Right lung (tissue), 10 donors: Measurements from ENCODE around the gene MUCL3. TPM values are rescaled to one million over a fixed set of nuclear protein-coding genes. Genes with fewer than 3 reads are reported as not detected.
"Not testable (repeated sequence)": the region's sequence is repeated elsewhere in the genome, so short reads cannot be mapped to it uniquely, and the experiment has no call there.

ENCODE experiments used
- DNase-seq, 2 donors: peaks; one replicate each; pipeline ENCODE4 v3.0.0-alpha.2; 2013
- long read RNA-seq, 8 donors: transcript quantifications; one replicate each; lab custom pipeline, GENCODE V29; 2026
- polyA plus RNA-seq, 5 donors: library from polyadenylated mRNA; unstranded; fragments of 120-200 nt; gene quantifications; one replicate each; pipeline versions ENCODE4 v1.2.1 to v1.2.3, GENCODE V29; 2013; ENCODE audit warnings: inconsistent platforms in 1 of 5, low replicate concordance in 1 of 5; ENCODE audit not compliant: insufficient read length in 5 of 5, insufficient read depth in 1 of 5

MUCL3 gene
- under 1 TPM; 0.09 to 0.22 (median 0.10) TPM for polyA plus RNA-seq
- long read RNA-seq, donor 1, result 0 reads
- long read RNA-seq, donor 2, result 0 reads
- long read RNA-seq, donor 3, result 0 reads
- long read RNA-seq, donor 4, partial matches to known transcripts, result 53 of 53 reads
- long read RNA-seq, donor 4, other reads (novel, unspliced or antisense), result 0 of 53 reads
- long read RNA-seq, donor 5, result 0 reads
- long read RNA-seq, donor 6, result 0 reads
- long read RNA-seq, donor 7, result 0 reads
- long read RNA-seq, donor 8, result 0 reads

GRCh38 chr6:30940361-30940986, at the start of gene MUCL3:
MUCL3 (plus strand) TSS chr6:30940973; CDS start chr6:30941000, 27 bp downstream.
- no peak for DNase-seq

- DNase-seq, result no peak
Measured at GRCh38 chr6:30891450-30891723, 49.4 kb upstream of the MUCL3 start.

DNA sequence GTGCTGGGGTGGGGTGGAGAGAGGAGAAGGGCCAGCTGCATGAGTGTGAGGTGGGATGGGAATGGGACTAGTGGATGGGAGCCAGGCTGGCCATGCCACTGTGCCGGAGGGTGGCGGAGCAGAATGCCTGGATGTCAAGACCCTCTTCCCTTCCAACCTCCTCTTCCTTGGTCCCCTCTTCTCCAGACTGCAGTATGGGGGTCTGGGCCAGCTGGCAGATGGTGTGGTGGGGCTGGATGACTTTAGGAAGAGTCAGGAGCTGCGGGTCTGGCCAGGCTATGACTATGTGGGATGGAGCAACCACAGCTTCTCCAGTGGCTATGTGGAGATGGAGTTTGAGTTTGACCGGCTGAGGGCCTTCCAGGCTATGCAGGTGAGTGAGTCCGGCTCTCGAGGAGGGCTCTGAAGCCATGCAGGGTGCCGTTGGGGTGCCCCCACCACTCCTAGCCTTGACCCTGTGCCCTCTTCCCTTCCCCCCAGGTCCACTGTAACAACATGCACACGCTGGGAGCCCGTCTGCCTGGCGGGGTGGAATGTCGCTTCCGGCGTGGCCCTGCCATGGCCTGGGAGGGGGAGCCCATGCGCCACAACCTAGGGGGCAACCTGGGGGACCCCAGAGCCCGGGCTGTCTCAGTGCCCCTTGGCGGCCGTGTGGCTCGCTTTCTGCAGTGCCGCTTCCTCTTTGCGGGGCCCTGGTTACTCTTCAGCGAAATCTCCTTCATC, 48.8 kb upstream of the MUCL3 start:
- no peak for DNase-seq

- no peak for DNase-seq
Measured at GRCh38 chr6:30893001-30893591, 47.7 kb upstream of the MUCL3 start.

GRCh38 chr6:30893666-30894065, 47.1 kb upstream of the MUCL3 start:
- no peak for DNase-seq

- no peak for DNase-seq
Measured at GRCh38 chr6:30894381-30894780, 46.4 kb upstream of the MUCL3 start.

- DNase-seq, result no peak
Measured at GRCh38 chr6:30894935-30895334, 45.8 kb upstream of the MUCL3 start.

GRCh38 chr6:30895343-30895742, 45.4 kb upstream of the MUCL3 start:
- no peak for DNase-seq

- no peak for DNase-seq
Measured at GRCh38 chr6:30896541-30896940, 44.2 kb upstream of the MUCL3 start.

DNA sequence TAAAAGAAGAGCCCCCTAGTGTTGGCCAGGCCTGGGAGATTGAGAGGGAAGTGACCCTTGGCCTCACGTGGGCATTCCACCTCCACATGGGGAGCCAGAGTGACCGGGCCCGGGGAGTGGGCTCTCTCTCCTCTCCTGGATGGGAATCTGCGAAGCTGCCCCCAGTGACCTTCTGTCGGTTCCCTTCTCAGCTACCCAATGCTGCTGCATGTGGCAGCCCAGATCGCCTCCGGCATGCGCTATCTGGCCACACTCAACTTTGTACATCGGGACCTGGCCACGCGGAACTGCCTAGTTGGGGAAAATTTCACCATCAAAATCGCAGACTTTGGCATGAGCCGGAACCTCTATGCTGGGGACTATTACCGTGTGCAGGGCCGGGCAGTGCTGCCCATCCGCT, 42.9 kb upstream of the MUCL3 start:
- DNase-seq, result no peak

GRCh38 chr6:30898750-30899360, 41.9 kb upstream of the MUCL3 start:
- DNase-seq, result no peak

GRCh38 chr6:30900863-30901417, 39.8 kb upstream of the MUCL3 start:
- no peak for DNase-seq

GRCh38 chr6:30901436-30901835, 39.3 kb upstream of the MUCL3 start:
- DNase-seq, result no peak

- DNase-seq, result not testable (repeated sequence)
Measured at GRCh38 chr6:30902196-30902595, 38.6 kb upstream of the MUCL3 start.

DNA sequence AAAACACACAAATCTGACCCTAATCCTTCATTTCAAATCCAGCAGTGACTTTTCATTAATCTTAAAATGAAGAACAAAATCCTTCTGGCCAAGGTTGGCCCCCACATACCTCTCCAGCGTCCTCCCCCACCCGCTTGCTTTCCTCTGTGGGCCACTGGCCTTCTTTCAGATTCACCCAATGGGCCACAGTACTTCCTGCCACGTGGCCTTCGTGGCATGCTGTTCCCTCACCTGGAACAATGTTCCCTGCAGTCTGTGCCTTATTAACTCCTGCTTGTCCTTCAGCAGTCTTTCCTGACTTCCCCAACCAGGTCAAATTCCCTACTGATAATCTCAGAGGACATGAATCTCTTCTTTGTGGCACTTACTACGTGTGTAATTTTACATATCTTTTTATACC, 38.1 kb upstream of the MUCL3 start:
- no peak for DNase-seq

DNA sequence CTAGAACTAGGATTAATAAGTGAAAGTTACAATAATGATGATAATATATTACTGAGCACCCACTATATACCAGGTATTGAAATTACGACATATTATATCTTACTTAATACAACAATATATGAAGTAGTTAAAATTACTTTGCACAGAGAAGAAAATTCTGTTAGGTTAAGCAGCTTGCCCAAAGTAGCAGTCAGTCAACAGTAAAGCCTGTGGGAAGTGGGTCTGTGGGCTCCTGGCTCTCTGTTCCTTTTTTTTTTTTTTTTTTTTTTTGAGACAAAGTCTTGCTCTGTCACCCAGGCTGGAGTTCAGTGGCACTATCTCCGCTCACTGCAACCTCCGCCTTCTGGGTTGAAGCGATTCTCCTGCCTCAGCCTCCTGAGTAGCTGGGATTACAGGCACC, 37.5 kb upstream of the MUCL3 start:
- DNase-seq, result no peak

GRCh38 chr6:30907290-30907757, 33.4 kb upstream of the MUCL3 start:
- DNase-seq, result not testable (repeated sequence)

GRCh38 chr6:30907758-30908591, 32.8 kb upstream of the MUCL3 start, which contains the start of gene GTF2H4:
GTF2H4 (plus strand) TSS chr6:30908207.
- peak; percentile 95 to 96 for DNase-seq

- no peak for DNase-seq
Measured at GRCh38 chr6:30908700-30909099, 32.1 kb upstream of the MUCL3 start.

- not testable (repeated sequence) for DNase-seq
Measured at GRCh38 chr6:30910473-30910872, 30.3 kb upstream of the MUCL3 start.
